ENCODE results near the gene AP2A2.

DNA sequence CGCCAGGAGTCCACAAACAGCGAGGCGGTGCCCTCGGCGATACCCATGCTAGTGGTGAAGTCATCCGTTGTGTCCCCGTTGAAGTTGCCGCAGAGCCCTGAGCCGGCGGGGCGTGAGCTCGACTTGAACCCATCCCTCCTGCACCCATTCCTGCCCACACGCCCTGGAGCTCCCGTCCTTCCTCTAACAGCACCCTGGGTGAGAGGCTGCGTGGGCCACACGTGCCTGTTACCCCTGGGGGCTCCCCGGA, 102.5 kb downstream of the AP2A2 start:
- TF ChIP-seq POLR2AphosphoS5 (IDR thresholded peaks at IDR 0.05) (no peak), POLR2A (IDR thresholded peaks at IDR 0.05) (no peak), EP300 (IDR thresholded peaks at IDR 0.05) (no peak)
- TF ChIP-seq, protein P1, sequence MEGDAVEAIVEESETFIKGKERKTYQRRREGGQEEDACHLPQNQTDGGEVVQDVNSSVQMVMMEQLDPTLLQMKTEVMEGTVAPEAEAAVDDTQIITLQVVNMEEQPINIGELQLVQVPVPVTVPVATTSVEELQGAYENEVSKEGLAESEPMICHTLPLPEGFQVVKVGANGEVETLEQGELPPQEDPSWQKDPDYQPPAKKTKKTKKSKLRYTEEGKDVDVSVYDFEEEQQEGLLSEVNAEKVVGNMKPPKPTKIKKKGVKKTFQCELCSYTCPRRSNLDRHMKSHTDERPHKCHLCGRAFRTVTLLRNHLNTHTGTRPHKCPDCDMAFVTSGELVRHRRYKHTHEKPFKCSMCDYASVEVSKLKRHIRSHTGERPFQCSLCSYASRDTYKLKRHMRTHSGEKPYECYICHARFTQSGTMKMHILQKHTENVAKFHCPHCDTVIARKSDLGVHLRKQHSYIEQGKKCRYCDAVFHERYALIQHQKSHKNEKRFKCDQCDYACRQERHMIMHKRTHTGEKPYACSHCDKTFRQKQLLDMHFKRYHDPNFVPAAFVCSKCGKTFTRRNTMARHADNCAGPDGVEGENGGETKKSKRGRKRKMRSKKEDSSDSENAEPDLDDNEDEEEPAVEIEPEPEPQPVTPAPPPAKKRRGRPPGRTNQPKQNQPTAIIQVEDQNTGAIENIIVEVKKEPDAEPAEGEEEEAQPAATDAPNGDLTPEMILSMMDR (IDR thresholded peaks at IDR 0.05), result no peak

Measured in stomach (tissue), 4 donors.